ENCODE data around the gene ST6GALNAC3.

The ST6GALNAC3 gene

GRCh38 chr1:76035053-76035452 lies 39.5 kb upstream of the ST6GALNAC3 start:
- intact Hi-C loops (cut with DNase I; ENCODE audit: low total_unique reads) = no loop called here
- no peak for TF ChIP-seq CTCF (IDR thresholded peaks at IDR 0.05)

GRCh38 chr1:76037324-76037723 lies 37.2 kb upstream of the ST6GALNAC3 start:
- DNase-seq = no peak
- no peaks in the 10 kb centered on the region for H3K27me3 ChIP-seq
- H3K36me3 ChIP-seq = no peaks in the 10 kb centered on the region
- H3K4me1 ChIP-seq = no peaks in the 10 kb centered on the region
- H3K4me3 ChIP-seq = no peak overlapping the region
- H3K9me3 ChIP-seq = no peaks in the 10 kb centered on the region
- H3K27ac ChIP-seq = no peak overlapping the region
- intact Hi-C loops (cut with DNase I; ENCODE audit: low total_unique reads) = no loop called here
- TF ChIP-seq CTCF (IDR thresholded peaks at IDR 0.05) = no peak

More at GRCh38 chr1:76035053-76035452, 39.5 kb upstream of the ST6GALNAC3 start:
- H3K9me3 ChIP-seq = no peaks in the 10 kb centered on the region
- no peak overlapping the region for H3K27ac ChIP-seq
- no peaks in the 10 kb centered on the region for H3K36me3 ChIP-seq
- H3K27me3 ChIP-seq = no peaks in the 10 kb centered on the region
- no peaks in the 10 kb centered on the region for H3K4me1 ChIP-seq
- no peak for DNase-seq
- no peak overlapping the region for H3K4me3 ChIP-seq

GRCh38 chr1:76038287-76039004 lies 36.1 kb upstream of the ST6GALNAC3 start:
- H3K4me1 ChIP-seq = no peaks in the 10 kb centered on the region
- no peak for DNase-seq

GRCh38 chr1:76046149-76046548 lies 28.4 kb upstream of the ST6GALNAC3 start:
- intact Hi-C loops (cut with DNase I; ENCODE audit: low total_unique reads) = no loop called here
- no peaks in the 10 kb centered on the region for H3K36me3 ChIP-seq
- no peak for TF ChIP-seq CTCF (IDR thresholded peaks at IDR 0.05)
- H3K27ac ChIP-seq = no peak overlapping the region
- DNase-seq = no peak
- no peaks in the 10 kb centered on the region for H3K27me3 ChIP-seq
- no peak overlapping the region for H3K4me3 ChIP-seq
- no peaks in the 10 kb centered on the region for H3K9me3 ChIP-seq
- no peaks in the 10 kb centered on the region for H3K4me1 ChIP-seq

More at GRCh38 chr1:76038287-76039004, 36.1 kb upstream of the ST6GALNAC3 start:
- Histone ChIP-seq H3K27me3 (no peaks in the 10 kb centered on the region), H3K36me3 (no peaks in the 10 kb centered on the region), H3K9me3 (no peaks in the 10 kb centered on the region), H3K27ac (no peak overlapping the region), H3K4me3 (no peak overlapping the region)
- no peak for TF ChIP-seq CTCF (IDR thresholded peaks at IDR 0.05)
- intact Hi-C loops (cut with DNase I; ENCODE audit: low total_unique reads) = no loop called here

GRCh38 chr1:76048219-76048618 lies 26.3 kb upstream of the ST6GALNAC3 start:
- Histone ChIP-seq H3K4me1 (no peaks in the 10 kb centered on the region), H3K4me3 (no peak overlapping the region), H3K9me3 (no peaks in the 10 kb centered on the region), H3K27ac (no peak overlapping the region), H3K27me3 (no peaks in the 10 kb centered on the region), H3K36me3 (no peaks in the 10 kb centered on the region)
- no peak for DNase-seq
- intact Hi-C loops (cut with DNase I; ENCODE audit: low total_unique reads) = no loop called here
- no peak for TF ChIP-seq CTCF (IDR thresholded peaks at IDR 0.05)

Data from tibial artery (tissue), 4 donors.